Astrocyte (in vitro differentiated cells and primary cell): ENCODE data around the gene HTRA2. TPM values are rescaled to one million over a fixed set of nuclear protein-coding genes. Genes with fewer than 3 reads are reported as not detected.
A peak's percentile ranks its signal among the peaks of the same experiment; 100 is the strongest.
"Not testable (repeated sequence)": the region's sequence is repeated elsewhere in the genome, so short reads cannot be mapped to it uniquely, and the experiment has no call there.

Source experiments
- DNase-seq: peaks from one replicate; pipeline ENCODE4 v3.0.0-alpha.2; 2010; ENCODE audit warnings: low read depth
- FAIRE-seq: peaks from 2 replicates; lab custom pipeline; 2011; peaks lifted over from hg19 to GRCh38; lab: Jason Lieb, UNC
- H2AFZ ChIP-seq: 2 replicates; pipeline ENCODE4 v1.6.0; 2012; ENCODE audit warnings: low read depth, low read length, inconsistent platforms
- H3K27ac ChIP-seq: 2 replicates; pipeline ENCODE4 v1.5.1; 2011; ENCODE audit warnings: low read depth, low read length, inconsistent platforms
- H3K27me3 ChIP-seq: 2 replicates; pipeline ENCODE4 v1.6.0; 2011; ENCODE audit warnings: low read length, inconsistent platforms; ENCODE audit not compliant: insufficient read depth
- H3K36me3 ChIP-seq: 2 replicates; pipeline ENCODE4 v1.5.1; 2011; ENCODE audit warnings: low read length, inconsistent platforms; ENCODE audit not compliant: insufficient read depth
- H3K4me1 ChIP-seq: 2 replicates; pipeline ENCODE4 v1.5.1; 2011; ENCODE audit warnings: low read length, inconsistent platforms; ENCODE audit not compliant: insufficient read depth
- H3K4me2 ChIP-seq: 2 replicates; pipeline ENCODE4 v1.6.0; 2012; ENCODE audit warnings: low read length, inconsistent platforms
- H3K4me3 ChIP-seq: 2 replicates; pipeline ENCODE4 v1.5.1; 2011; ENCODE audit warnings: low read depth, mild to moderate bottlenecking, low read length, inconsistent platforms; ENCODE audit not compliant: insufficient read depth
- H3K79me2 ChIP-seq: 2 replicates; pipeline ENCODE4 v1.6.0; 2012; ENCODE audit warnings: mild to moderate bottlenecking, low read length, inconsistent platforms; ENCODE audit not compliant: insufficient read depth
- H3K9ac ChIP-seq: 2 replicates; pipeline ENCODE4 v1.6.0; 2012; ENCODE audit warnings: mild to moderate bottlenecking, low read length, inconsistent platforms
- H3K9me3 ChIP-seq: 2 replicates; pipeline ENCODE4 v1.5.1; 2012; ENCODE audit warnings: low read depth, mild to moderate bottlenecking, low read length, inconsistent platforms; ENCODE audit not compliant: insufficient read depth
- H4K20me1 ChIP-seq: 2 replicates; pipeline ENCODE4 v1.6.0; 2012; ENCODE audit warnings: low read length, inconsistent platforms; ENCODE audit not compliant: insufficient read depth
- H3K27ac Mint-ChIP-seq: one replicate; pipeline ENCODE4 v1.8.0; 2021; ENCODE audit warnings: mild to moderate bottlenecking, mixed read lengths; ENCODE audit not compliant: unreplicated experiment
- H3K27me3 Mint-ChIP-seq: one replicate; pipeline ENCODE4 v1.8.0; 2021; ENCODE audit warnings: low read depth, mixed read lengths; ENCODE audit not compliant: unreplicated experiment
- H3K36me3 Mint-ChIP-seq: one replicate; pipeline ENCODE4 v1.8.0; 2021; ENCODE audit warnings: low read depth, mixed read lengths; ENCODE audit not compliant: unreplicated experiment
- H3K4me1 Mint-ChIP-seq: one replicate; pipeline ENCODE4 v1.8.0; 2021; ENCODE audit warnings: low read depth, mixed read lengths; ENCODE audit not compliant: unreplicated experiment
- H3K4me3 Mint-ChIP-seq: one replicate; pipeline ENCODE4 v1.8.0; 2021; ENCODE audit warnings: mild to moderate bottlenecking, moderate library complexity, mixed read lengths; ENCODE audit not compliant: unreplicated experiment
- H3K9me3 Mint-ChIP-seq: one replicate; pipeline ENCODE4 v1.8.0; 2021; ENCODE audit warnings: mild to moderate bottlenecking, mixed read lengths; ENCODE audit not compliant: unreplicated experiment
- EZH2 ChIP-seq: IDR thresholded peaks from 2 replicates; pipeline ENCODE4 v1.6.1; 2012; ENCODE audit warnings: mild to moderate bottlenecking, low read length, inconsistent platforms; ENCODE audit not compliant: insufficient read depth
- total RNA-seq: library from RNA; stranded (reverse); gene quantifications from 2 replicates; pipeline ENCODE4 v1.2.1, GENCODE V29; 2021
- TF ChIP-seq, protein P1 (sequence below): IDR thresholded peaks from 2 replicates; pipeline ENCODE4 v1.5.1; 2011; ENCODE audit warnings: low read depth, mild to moderate bottlenecking, inconsistent platforms, low read length, moderate library complexity; ENCODE audit not compliant: insufficient read depth

Gene HTRA2
- total RNA-seq, 1 donor from 2014 or later = 24.4 TPM

DNA sequence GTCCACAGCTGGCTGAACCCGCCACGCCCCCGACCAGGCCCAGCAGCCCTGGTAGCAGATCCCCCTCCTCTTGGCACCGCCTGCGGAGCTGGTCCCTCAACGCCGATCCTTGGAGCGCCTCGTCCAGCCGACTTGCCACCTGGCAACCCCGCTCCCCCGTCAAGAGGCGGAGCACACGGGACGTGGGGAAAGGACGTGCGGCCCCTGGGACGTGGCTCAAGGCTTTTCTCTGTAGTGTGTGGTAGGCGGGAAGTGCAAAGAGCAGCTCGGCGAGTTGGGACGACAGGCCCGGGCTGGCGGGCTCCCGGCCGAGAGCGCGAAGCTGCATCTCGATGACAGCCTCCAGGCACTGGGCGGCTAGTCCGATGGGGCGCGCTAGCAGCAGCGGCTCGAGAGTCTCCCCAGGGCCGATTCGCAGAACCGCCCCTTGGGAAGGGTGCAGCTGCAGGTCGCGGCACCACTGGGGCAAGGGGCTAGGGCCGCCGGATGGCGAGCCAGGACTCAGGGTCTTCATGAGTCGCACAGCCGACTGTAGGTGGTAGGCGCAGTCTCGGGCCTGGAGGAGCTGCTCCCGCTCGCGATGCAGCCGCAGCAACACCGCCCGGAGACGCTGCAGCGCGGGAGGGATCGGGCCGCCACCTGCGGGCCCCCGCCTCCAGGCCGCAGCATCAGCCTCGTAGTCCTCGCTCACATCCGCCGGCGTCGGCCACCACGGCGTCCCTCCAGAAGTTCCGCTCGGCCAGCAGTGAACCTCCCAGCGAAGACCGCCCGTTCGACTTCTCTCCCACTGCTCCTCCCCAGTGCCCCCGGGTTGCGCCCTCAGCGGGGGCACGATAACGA lies 47.6 kb upstream of the HTRA2 start:
- no peak for FAIRE-seq

DNA sequence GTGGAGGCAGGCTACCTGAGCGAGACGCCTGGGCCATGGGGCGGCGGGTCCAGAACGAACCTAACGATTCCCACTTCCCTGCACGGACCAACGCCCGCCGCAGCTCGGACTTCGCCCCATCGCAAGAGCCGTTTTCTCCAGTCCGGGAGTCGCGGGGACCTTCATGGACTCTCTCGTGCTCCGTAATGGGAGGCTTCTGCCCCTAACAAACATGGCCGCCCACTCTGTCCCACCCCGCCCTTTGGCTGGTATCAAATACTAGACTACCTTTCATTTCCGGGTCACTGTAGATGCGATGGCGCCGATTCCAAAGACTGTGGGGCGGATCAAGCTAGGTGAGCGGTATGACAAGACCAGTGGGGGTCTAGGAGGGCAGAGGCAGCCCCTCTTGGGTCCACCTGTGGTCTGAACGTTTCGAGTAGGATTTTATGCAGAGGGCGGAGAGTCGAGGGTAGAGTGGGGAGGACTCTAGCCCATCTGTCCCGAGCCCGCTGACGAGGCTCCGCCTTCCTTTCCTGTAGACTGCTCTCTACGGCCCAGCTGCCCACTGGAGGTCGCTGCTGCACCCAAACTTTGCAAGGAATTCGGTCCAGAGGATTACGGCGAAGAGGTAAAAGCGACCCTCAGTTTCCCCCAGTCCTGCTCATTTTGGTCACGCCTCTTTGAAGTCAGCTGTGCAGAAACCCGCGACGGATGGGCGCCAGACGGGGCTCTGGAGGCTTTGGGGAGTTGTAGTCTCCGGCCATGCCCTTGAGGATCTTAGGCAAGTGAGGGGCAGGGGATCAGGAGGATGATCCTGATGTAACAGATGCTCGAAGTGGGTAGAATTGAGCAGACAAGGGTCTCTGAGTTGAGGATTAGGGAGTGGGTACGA lies 46.7 kb upstream of the HTRA2 start, which contains the start of the genes CCDC142 and TTC31:
Gene CCDC142 (minus strand): TSS at position 198 of the 874 bp plus-strand sequence. CDS start 161 bp downstream, at position 37.
Gene TTC31 (plus strand): TSS at position 281 of the 874 bp plus-strand sequence. CDS start 15 bp downstream, at position 296.
- peak within 1 kb of the TSS; percentile 89 for H3K27ac Mint-ChIP-seq
- H3K27me3 ChIP-seq = no peaks in the 10 kb centered on the region
- peak within 1 kb of the TSS; percentile 98 for H3K4me3 Mint-ChIP-seq
- peaks cover 15% of the 10 kb centered on the region for H3K4me1 ChIP-seq
- H3K4me1 Mint-ChIP-seq = peaks cover 3% of the 10 kb centered on the region
- peak within 1 kb of the TSS; percentile 97 for H3K4me3 ChIP-seq
- H3K9me3 Mint-ChIP-seq = no peaks in the 10 kb centered on the region
- H3K27me3 Mint-ChIP-seq = no peaks in the 10 kb centered on the region
- H3K9me3 ChIP-seq = no peaks in the 10 kb centered on the region
- peaks cover 3% of the 10 kb centered on the region for H3K36me3 ChIP-seq
- TF ChIP-seq, protein P1, sequence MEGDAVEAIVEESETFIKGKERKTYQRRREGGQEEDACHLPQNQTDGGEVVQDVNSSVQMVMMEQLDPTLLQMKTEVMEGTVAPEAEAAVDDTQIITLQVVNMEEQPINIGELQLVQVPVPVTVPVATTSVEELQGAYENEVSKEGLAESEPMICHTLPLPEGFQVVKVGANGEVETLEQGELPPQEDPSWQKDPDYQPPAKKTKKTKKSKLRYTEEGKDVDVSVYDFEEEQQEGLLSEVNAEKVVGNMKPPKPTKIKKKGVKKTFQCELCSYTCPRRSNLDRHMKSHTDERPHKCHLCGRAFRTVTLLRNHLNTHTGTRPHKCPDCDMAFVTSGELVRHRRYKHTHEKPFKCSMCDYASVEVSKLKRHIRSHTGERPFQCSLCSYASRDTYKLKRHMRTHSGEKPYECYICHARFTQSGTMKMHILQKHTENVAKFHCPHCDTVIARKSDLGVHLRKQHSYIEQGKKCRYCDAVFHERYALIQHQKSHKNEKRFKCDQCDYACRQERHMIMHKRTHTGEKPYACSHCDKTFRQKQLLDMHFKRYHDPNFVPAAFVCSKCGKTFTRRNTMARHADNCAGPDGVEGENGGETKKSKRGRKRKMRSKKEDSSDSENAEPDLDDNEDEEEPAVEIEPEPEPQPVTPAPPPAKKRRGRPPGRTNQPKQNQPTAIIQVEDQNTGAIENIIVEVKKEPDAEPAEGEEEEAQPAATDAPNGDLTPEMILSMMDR = peak; percentile 88
- TF ChIP-seq EZH2 = no peak
- H3K79me2 ChIP-seq = peaks cover 37% of the 10 kb centered on the region
- H3K9ac ChIP-seq = peak within 1 kb of the TSS; percentile 88
- peak within 1 kb of the TSS; percentile 97 for H3K4me2 ChIP-seq
- DNase-seq (peak; percentile 89), FAIRE-seq (no peak)
- H3K27ac ChIP-seq = peak within 1 kb of the TSS; percentile 83
- peaks cover 6% of the 10 kb centered on the region for H3K36me3 Mint-ChIP-seq
- H4K20me1 ChIP-seq = peaks cover 13% of the 10 kb centered on the region
- H2AFZ ChIP-seq = peak within 1 kb of the TSS; percentile 95

More for the DNA sequence above, 47.6 kb upstream of the HTRA2 start:
- peak overlapping the region; percentile 88 for H3K9ac ChIP-seq
- Mint-ChIP-seq H3K9me3 (no peaks in the 10 kb centered on the region), H3K4me3 (peak overlapping the region; percentile 98), H3K4me1 (peaks cover 3% of the 10 kb centered on the region), H3K27ac (peak overlapping the region; percentile 89), H3K36me3 (peaks cover 6% of the 10 kb centered on the region), H3K27me3 (no peaks in the 10 kb centered on the region)
- H3K79me2 ChIP-seq = peaks cover 37% of the 10 kb centered on the region
- peaks cover 15% of the 10 kb centered on the region for H3K4me1 ChIP-seq
- H3K9me3 ChIP-seq = no peaks in the 10 kb centered on the region
- DNase-seq = no peak
- peak overlapping the region; percentile 83 for H3K27ac ChIP-seq
- peaks cover 3% of the 10 kb centered on the region for H3K36me3 ChIP-seq
- H4K20me1 ChIP-seq = peaks cover 13% of the 10 kb centered on the region
- TF ChIP-seq EZH2 = no peak
- TF ChIP-seq, protein P1 = no peak
- H3K27me3 ChIP-seq = no peaks in the 10 kb centered on the region
- peak overlapping the region; percentile 95 for H2AFZ ChIP-seq
- H3K4me2 ChIP-seq = peak overlapping the region; percentile 97
- H3K4me3 ChIP-seq = peak overlapping the region; percentile 97

DNA sequence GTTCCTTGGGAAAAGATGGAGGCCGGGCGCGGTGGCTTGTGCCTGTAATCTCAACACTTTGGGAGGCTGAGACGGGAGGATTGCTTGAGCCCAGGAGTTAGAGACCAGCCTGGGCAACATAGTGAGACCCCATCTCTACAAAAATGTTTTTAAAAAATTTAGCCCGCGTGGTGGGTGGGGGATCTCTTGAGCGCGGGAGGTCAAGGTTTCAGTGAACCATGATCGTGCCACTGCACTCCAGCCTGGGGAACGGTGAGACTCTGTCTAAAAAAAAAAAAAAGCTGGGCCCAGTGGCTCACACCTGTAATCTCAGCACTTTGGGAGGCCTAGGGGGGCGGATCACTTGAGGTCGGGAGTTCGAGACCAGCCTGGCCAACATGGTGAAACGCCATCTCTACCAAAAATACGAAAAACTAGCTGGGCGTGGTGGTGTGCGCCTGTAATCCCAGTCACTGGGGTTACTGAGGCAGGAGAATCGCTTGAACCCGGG lies 46.0 kb upstream of the HTRA2 start:
- H3K36me3 ChIP-seq, FAIRE-seq, H3K9me3 ChIP-seq, H3K4me1 Mint-ChIP-seq, DNase-seq, H3K27me3 Mint-ChIP-seq, H3K9me3 Mint-ChIP-seq, H3K36me3 Mint-ChIP-seq, H3K27me3 ChIP-seq, H3K27ac ChIP-seq: not testable (repeated sequence)
- peak overlapping the region; percentile 89 for H3K27ac Mint-ChIP-seq
- Histone ChIP-seq H3K9ac (peak overlapping the region; percentile 88), H3K79me2 (peaks cover 37% of the 10 kb centered on the region), H3K4me1 (peaks cover 15% of the 10 kb centered on the region), H3K4me2 (peak overlapping the region; percentile 97), H4K20me1 (peaks cover 13% of the 10 kb centered on the region), H2AFZ (peak overlapping the region; percentile 95), H3K4me3 (peak overlapping the region; percentile 97)
- H3K4me3 Mint-ChIP-seq = peak overlapping the region; percentile 98
